ENCODE measurements around the gene ALOX15. TPM values are rescaled to one million over a fixed set of nuclear protein-coding genes. Genes with fewer than 3 reads are reported as not detected.
"Not testable (repeated sequence)": the region's sequence is repeated elsewhere in the genome, so short reads cannot be mapped to it uniquely, and the experiment has no call there.

ALOX15 gene
- total RNA-seq, 6 experiments from 2014 or later = not detected

DNA sequence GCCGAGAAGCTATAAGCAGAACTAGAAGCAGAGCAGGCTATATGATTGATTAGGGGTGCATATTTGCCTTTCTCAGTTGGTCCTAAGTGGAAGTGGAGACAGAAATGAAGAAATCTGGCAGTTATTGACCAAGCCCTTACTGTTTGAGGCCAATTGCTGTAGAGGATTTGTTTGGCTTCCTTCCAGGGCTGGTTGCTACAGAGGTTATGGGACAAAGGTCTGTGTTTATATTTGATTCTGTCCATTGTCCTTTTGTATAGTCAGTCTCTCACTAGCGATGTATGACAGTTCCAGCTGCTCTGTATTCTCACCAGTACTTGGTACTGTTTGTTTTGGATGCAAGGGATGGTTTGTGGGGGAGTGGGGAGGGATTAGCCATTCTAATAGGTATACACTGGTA, 7.3 kb upstream of the ALOX15 start:
- Mint-ChIP-seq H3K4me1 (ENCODE audit: low read depth) (no peaks in the 10 kb centered on the region), H3K27me3 (ENCODE audit: insufficient read depth) (peaks cover 42% of the 10 kb centered on the region), H3K27ac (no peak overlapping the region), H3K4me3 (no peak overlapping the region), H3K9me3 (no peaks in the 10 kb centered on the region), H3K36me3 (ENCODE audit: low read depth) (no peaks in the 10 kb centered on the region)
- TF ChIP-seq, protein P1, sequence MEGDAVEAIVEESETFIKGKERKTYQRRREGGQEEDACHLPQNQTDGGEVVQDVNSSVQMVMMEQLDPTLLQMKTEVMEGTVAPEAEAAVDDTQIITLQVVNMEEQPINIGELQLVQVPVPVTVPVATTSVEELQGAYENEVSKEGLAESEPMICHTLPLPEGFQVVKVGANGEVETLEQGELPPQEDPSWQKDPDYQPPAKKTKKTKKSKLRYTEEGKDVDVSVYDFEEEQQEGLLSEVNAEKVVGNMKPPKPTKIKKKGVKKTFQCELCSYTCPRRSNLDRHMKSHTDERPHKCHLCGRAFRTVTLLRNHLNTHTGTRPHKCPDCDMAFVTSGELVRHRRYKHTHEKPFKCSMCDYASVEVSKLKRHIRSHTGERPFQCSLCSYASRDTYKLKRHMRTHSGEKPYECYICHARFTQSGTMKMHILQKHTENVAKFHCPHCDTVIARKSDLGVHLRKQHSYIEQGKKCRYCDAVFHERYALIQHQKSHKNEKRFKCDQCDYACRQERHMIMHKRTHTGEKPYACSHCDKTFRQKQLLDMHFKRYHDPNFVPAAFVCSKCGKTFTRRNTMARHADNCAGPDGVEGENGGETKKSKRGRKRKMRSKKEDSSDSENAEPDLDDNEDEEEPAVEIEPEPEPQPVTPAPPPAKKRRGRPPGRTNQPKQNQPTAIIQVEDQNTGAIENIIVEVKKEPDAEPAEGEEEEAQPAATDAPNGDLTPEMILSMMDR (IDR thresholded peaks at IDR 0.05) = no peak
- no peak for DNase-seq

DNA sequence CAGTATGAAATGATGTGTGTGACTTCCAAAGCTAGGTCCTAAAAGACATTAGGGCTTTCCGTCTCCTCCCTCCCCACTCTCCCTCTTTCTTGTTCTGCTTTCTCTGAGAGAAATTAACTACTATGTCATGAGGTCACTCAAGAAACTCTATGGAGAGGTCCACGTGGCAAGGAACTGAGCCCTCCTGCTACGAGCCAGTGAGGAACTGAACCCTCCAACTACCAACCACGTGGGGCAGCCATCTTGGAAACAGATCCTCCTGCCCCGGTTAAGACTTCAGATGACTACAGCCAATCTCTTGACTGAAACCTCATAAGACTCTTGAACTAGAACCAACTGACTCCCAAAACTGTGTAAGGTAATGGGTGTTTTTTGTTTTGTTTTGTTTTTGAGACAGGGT, 4.2 kb upstream of the ALOX15 start:
- peaks cover 63% of the 10 kb centered on the region for H3K27me3 Mint-ChIP-seq (ENCODE audit: insufficient read depth)

DNA sequence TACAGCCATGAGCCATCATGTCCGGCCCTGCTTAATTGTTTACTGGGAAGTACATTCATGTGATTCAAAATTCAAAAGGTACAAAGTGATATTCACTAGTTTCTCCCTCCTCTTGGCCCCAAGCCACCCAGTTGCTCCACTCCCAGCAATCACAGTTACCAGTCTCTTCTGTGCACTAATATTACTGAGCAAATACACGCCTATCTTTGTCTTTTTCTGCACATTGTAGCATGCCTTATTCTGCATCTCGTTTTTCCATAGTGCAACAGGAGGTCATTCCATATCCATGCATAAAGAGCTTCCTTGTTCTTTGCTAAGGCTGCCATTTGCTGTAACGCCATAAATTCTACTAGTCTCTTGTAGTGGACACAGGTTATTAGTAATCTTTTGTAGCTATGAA, 2.2 kb upstream of the ALOX15 start:
- DNase-seq = no peak
- no peak overlapping the region for H3K27ac Mint-ChIP-seq
- no peaks in the 10 kb centered on the region for H3K4me1 Mint-ChIP-seq (ENCODE audit: low read depth)
- no peak overlapping the region for H3K4me3 Mint-ChIP-seq
- TF ChIP-seq, protein P1 (IDR thresholded peaks at IDR 0.05) = no peak
- no peaks in the 10 kb centered on the region for H3K36me3 Mint-ChIP-seq (ENCODE audit: low read depth)
- H3K9me3 Mint-ChIP-seq = no peaks in the 10 kb centered on the region
- H3K27me3 Mint-ChIP-seq (ENCODE audit: insufficient read depth) = peaks cover 67% of the 10 kb centered on the region

More for the DNA sequence above, 4.2 kb upstream of the ALOX15 start:
- no peaks in the 10 kb centered on the region for H3K4me1 Mint-ChIP-seq (ENCODE audit: low read depth)
- TF ChIP-seq, protein P1 (IDR thresholded peaks at IDR 0.05) = no peak
- no peak for DNase-seq
- no peak overlapping the region for H3K4me3 Mint-ChIP-seq
- no peak overlapping the region for H3K27ac Mint-ChIP-seq
- H3K9me3 Mint-ChIP-seq = no peaks in the 10 kb centered on the region
- H3K36me3 Mint-ChIP-seq (ENCODE audit: low read depth) = no peaks in the 10 kb centered on the region

DNA sequence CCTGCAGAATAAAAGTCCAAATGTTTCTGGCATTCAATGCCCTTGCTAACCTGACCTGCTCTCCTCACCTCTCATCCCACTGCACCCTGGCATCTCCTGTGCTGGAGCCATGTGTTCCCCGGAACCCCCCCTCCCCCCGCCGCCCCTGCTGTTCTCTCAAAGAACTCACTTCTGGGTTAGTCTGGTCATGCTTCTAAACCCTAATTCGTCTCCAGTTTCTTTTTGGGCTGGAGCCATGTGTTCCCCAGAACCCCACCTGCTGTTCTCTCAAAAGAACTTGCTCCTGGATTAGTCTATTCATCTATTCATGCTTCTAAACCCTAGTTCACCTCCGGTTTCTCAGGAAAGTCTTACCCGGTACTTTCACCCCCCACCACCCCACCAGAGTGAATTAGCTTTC, 808 bp upstream of the ALOX15 start:
- H3K27ac Mint-ChIP-seq = no peak overlapping the region
- TF ChIP-seq, protein P1 (IDR thresholded peaks at IDR 0.05) = no peak
- H3K36me3 Mint-ChIP-seq (ENCODE audit: low read depth) = no peaks in the 10 kb centered on the region
- H3K4me3 Mint-ChIP-seq = no peak overlapping the region
- no peaks in the 10 kb centered on the region for H3K4me1 Mint-ChIP-seq (ENCODE audit: low read depth)
- H3K27me3 Mint-ChIP-seq (ENCODE audit: insufficient read depth) = peaks cover 69% of the 10 kb centered on the region
- DNase-seq = no peak
- no peaks in the 10 kb centered on the region for H3K9me3 Mint-ChIP-seq

DNA sequence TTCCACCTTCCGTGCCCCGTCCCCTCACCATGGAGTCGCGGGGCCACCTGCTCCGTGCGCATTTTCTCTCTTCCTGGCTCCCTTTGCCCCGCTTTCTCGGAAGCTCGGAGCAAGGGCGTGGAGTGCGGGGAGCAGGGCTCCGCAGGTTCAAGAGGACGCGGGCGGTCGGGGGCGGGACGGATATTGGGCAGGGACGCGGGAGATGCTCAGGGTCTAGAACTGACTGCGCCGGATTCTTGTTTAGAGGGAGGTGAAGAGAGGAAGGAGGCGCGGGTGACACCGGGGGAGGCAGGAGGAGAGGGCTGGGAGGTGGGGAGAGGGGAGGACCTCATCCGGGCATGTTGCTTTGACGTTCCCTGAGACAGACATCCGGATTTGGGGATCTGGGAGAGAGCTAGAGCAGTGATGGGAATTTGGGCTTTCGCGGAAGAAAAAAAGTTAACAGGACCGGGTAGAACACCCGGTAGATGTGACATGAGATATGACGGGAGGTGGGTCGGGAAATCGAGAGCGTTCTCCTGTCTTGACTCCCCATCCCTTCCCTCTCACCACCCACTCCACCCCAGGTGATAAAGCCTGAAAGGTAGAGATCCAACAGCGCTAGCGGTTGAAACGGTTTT, 799 bp downstream of the ALOX15 start:
- not testable (repeated sequence) for H3K27ac Mint-ChIP-seq; H3K4me1 Mint-ChIP-seq (ENCODE audit: low read depth); H3K9me3 Mint-ChIP-seq; H3K36me3 Mint-ChIP-seq (ENCODE audit: low read depth); H3K4me3 Mint-ChIP-seq; DNase-seq
- peaks cover 73% of the 10 kb centered on the region for H3K27me3 Mint-ChIP-seq (ENCODE audit: insufficient read depth)

DNA sequence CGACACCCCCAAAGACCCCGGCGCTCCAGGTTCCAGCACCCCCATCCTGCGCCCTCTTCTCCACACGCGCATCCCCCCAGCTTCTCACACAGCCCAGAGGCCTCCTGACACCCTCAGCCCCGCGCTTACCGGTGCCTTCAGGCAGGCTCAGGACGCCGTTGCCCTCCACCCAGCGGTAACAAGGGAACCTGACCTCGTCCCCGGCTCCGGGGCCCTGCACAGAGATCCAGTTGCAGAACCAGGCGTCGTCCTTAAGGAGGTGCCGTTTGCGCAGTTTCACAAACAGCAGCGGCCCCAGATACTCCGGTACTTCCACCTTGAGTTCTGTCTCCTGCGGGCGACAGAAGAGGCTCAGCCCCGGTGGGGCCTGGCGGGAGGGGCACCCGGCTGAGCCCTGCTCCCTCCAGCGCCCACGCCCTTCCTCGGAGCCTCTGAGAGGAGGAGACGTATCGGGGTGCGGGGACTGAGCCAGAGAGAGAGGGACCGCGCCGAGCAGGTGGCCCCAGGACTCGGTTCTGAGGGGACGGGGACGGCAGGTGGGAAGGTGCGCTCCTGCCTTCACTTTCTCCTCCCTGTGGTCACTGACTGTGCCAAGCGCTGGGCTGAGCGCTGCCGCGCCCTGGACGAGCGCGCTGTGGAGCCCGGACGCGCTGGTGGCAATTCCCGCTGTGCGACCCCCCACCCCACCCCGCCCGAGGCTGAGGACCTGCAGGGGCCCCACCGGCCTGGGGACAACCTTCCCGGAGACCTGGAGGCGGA, 2.0 kb downstream of the ALOX15 start:
- not testable (repeated sequence) for H3K9me3 Mint-ChIP-seq; DNase-seq; H3K4me3 Mint-ChIP-seq; H3K36me3 Mint-ChIP-seq (ENCODE audit: low read depth); H3K27ac Mint-ChIP-seq; H3K4me1 Mint-ChIP-seq (ENCODE audit: low read depth)
- peaks cover 72% of the 10 kb centered on the region for H3K27me3 Mint-ChIP-seq (ENCODE audit: insufficient read depth)

DNA sequence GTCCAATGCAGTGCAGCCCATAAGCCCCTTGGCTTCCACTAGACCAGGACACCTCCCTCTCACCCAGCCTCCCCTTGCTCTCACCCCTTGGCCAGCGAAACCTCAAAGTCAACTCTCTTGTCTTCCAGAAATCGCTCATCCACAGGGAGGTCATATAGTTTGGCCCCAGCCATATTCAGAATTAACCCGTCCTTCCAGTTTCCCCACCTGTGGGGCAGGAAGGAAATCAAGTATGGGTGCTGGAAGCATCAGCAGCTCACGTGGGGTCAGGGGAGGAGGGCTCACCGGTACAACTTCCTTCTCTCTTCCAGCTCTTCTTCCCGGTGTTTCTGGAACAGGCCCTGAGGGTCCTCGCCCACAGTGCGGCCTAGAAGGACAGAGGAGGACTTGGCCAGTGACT, 2.7 kb downstream of the ALOX15 start:
- H3K27me3 Mint-ChIP-seq (ENCODE audit: insufficient read depth) = peaks cover 70% of the 10 kb centered on the region
- H3K4me3 Mint-ChIP-seq = not testable (repeated sequence)

More for the DNA sequence above, 2.7 kb downstream of the ALOX15 start:
- not testable (repeated sequence) for H3K36me3 Mint-ChIP-seq (ENCODE audit: low read depth); H3K4me1 Mint-ChIP-seq (ENCODE audit: low read depth); H3K27ac Mint-ChIP-seq; DNase-seq; H3K9me3 Mint-ChIP-seq
